ENCODE data around the gene VPS37C. TPM values are rescaled to one million over a fixed set of nuclear protein-coding genes. Genes with fewer than 3 reads are reported as not detected.

VPS37C gene
- total and polyA plus RNA-seq, 2 experiments from 2014 or later, result 13.1 to 13.4 TPM

DNA sequence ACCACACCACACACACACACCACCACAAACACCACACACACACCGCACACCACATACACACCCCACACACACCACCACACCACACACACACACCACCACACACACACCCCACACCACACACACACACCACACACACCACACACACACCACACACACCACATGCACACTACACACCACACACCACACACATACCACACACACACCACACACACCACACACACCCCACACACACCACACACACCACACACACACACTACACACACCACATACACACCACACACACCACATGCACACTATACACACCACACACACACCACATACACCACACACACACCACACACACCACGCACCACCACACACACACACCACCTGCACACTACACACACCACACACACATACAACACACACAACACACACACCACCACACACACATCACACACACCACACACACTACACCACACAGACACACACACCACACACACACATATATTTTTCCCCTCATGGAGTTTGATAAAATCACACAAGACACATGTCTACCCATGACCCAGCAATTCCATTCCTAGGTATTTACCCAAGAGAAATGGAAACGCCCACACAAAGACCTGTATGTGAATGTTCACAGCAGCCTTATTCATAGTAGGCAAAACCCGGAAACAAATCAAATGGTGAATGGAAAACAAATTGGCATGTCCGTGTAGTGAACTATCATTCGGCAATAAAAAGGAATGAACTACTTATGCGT, 44.6 kb downstream of the VPS37C start:
- Histone ChIP-seq H3F3A (ENCODE audit: insufficient read depth) (no peaks in the 10 kb centered on the region), H4K20me1 (ENCODE audit: insufficient read depth) (no peaks in the 10 kb centered on the region), H3K4me3 (no peak overlapping the region), H3K9me2 (ENCODE audit: insufficient read depth) (no peaks in the 10 kb centered on the region), H3K9ac (no peak overlapping the region), H3K9me3 (ENCODE audit: low read depth) (no peaks in the 10 kb centered on the region), H3K4me1 (ENCODE audit: insufficient read depth) (no peaks in the 10 kb centered on the region), H3K4me2 (ENCODE audit: unreplicated experiment) (no peak overlapping the region), H3K27ac (no peak overlapping the region), H3K27me3 (replicated peaks; ENCODE audit: insufficient read depth) (no peaks in the 10 kb centered on the region; the same call in 1 of the 2 replicates), H3K36me3 (ENCODE audit: low read depth) (no peaks in the 10 kb centered on the region), H3K79me2 (ENCODE audit: insufficient read depth) (no peaks in the 10 kb centered on the region), H2AFZ (no peak overlapping the region)
- in situ Hi-C loops (cut with MboI), result no loop called here
- DNase-seq, result no peak
- no peak for TF ChIP-seq EZH2phosphoT487 (IDR thresholded peaks at IDR 0.05; ENCODE audit: insufficient read depth, low read depth)
- TF ChIP-seq EZH2 (IDR thresholded peaks at IDR 0.05; ENCODE audit: insufficient read depth, poor library complexity, severe bottlenecking), result no peak
- 77 to 81% methylated on average over 6 to 7 of the region's 7 CpGs for WGBS, 2 experiments (ENCODE audit: low coverage in 1 of 2, low lambda C conversion rate in 2 of 2, missing lambda C conversion rate in 2 of 2)

- H3K4me2 ChIP-seq (ENCODE audit: unreplicated experiment), result no peak overlapping the region
- H3K36me3 ChIP-seq (ENCODE audit: low read depth), result no peaks in the 10 kb centered on the region
- H4K20me1 ChIP-seq (ENCODE audit: insufficient read depth), result no peaks in the 10 kb centered on the region
- no peaks in the 10 kb centered on the region for H3K9me2 ChIP-seq (ENCODE audit: insufficient read depth)
- H3K9ac ChIP-seq, result no peak overlapping the region
- no peaks in the 10 kb centered on the region; the same call in 1 of the 2 replicates for H3K27me3 ChIP-seq (replicated peaks; ENCODE audit: insufficient read depth)
- no peaks in the 10 kb centered on the region for H3K9me3 ChIP-seq (ENCODE audit: low read depth)
- TF ChIP-seq EZH2phosphoT487 (IDR thresholded peaks at IDR 0.05; ENCODE audit: insufficient read depth, low read depth) (no peak), EZH2 (IDR thresholded peaks at IDR 0.05; ENCODE audit: insufficient read depth, poor library complexity, severe bottlenecking) (no peak)
- H3K4me3 ChIP-seq, result no peak overlapping the region
- no peaks in the 10 kb centered on the region for H3F3A ChIP-seq (ENCODE audit: insufficient read depth)
- no peak for DNase-seq
- H3K79me2 ChIP-seq (ENCODE audit: insufficient read depth), result no peaks in the 10 kb centered on the region
- 72 to 73% methylated on average over 21 of the region's 21 CpGs for WGBS, 2 experiments (ENCODE audit: low coverage in 1 of 2, low lambda C conversion rate in 2 of 2, missing lambda C conversion rate in 2 of 2)
- no peak overlapping the region for H2AFZ ChIP-seq
- in situ Hi-C loops (cut with MboI), result no loop called here
- H3K4me1 ChIP-seq (ENCODE audit: insufficient read depth), result no peaks in the 10 kb centered on the region
- H3K27ac ChIP-seq, result no peak overlapping the region
These were observed 45.6 kb downstream of the VPS37C start for GRCh38 chr11:61115498-61116224.

DNA sequence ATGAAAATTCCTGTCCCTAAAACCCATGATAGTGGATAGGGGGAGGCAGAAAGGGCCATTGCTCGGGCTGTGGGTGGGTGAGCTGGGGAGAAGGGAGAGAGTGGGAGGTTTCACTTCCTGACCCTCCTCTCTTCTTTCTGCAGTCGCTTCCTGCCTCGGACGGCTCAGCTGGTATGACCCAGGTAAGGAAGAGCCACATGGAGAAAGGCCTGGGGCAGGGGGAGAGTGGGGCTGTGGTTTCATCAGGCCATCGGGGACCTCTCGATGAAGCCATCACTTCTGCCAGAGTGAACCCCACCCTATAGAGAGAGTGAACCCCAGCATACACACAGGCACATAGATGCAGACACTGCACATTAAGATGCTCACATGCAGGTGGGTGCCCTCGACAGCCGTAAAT, 46.3 kb downstream of the VPS37C start:
- WGBS, 2 experiments (ENCODE audit: low coverage in 1 of 2, low lambda C conversion rate in 2 of 2, missing lambda C conversion rate in 2 of 2), result 70% methylated on average over 8 of the region's 8 CpGs
- Histone ChIP-seq H2AFZ (no peak overlapping the region), H3K9me2 (ENCODE audit: insufficient read depth) (no peaks in the 10 kb centered on the region), H3K4me3 (no peak overlapping the region), H3K4me2 (ENCODE audit: unreplicated experiment) (no peak overlapping the region), H3K9ac (no peak overlapping the region), H4K20me1 (ENCODE audit: insufficient read depth) (no peaks in the 10 kb centered on the region), H3K9me3 (ENCODE audit: low read depth) (no peaks in the 10 kb centered on the region), H3K79me2 (ENCODE audit: insufficient read depth) (no peaks in the 10 kb centered on the region), H3K27me3 (replicated peaks; ENCODE audit: insufficient read depth) (no peaks in the 10 kb centered on the region; the same call in 1 of the 2 replicates), H3K27ac (no peak overlapping the region), H3K4me1 (ENCODE audit: insufficient read depth) (no peaks in the 10 kb centered on the region), H3K36me3 (ENCODE audit: low read depth) (no peaks in the 10 kb centered on the region), H3F3A (ENCODE audit: insufficient read depth) (no peaks in the 10 kb centered on the region)
- no peak for DNase-seq
- TF ChIP-seq EZH2phosphoT487 (IDR thresholded peaks at IDR 0.05; ENCODE audit: insufficient read depth, low read depth) (no peak), EZH2 (IDR thresholded peaks at IDR 0.05; ENCODE audit: insufficient read depth, poor library complexity, severe bottlenecking) (no peak)
- in situ Hi-C loops (cut with MboI), result no loop called here

- no peak for DNase-seq
These were observed 48.0 kb downstream of the VPS37C start for GRCh38 chr11:61113201-61113600.

More at GRCh38 chr11:61113201-61113600, 48.0 kb downstream of the VPS37C start:
- H3K27me3 ChIP-seq (replicated peaks; ENCODE audit: insufficient read depth), result no peaks in the 10 kb centered on the region; the same call in 1 of the 2 replicates
- no peaks in the 10 kb centered on the region for H3K79me2 ChIP-seq (ENCODE audit: insufficient read depth)
- no peak overlapping the region for H3K27ac ChIP-seq
- H2AFZ ChIP-seq, result no peak overlapping the region
- TF ChIP-seq EZH2 (IDR thresholded peaks at IDR 0.05; ENCODE audit: insufficient read depth, poor library complexity, severe bottlenecking), result no peak
- no peak for TF ChIP-seq EZH2phosphoT487 (IDR thresholded peaks at IDR 0.05; ENCODE audit: insufficient read depth, low read depth)
- no peaks in the 10 kb centered on the region for H3K9me3 ChIP-seq (ENCODE audit: low read depth)
- no peak overlapping the region for H3K9ac ChIP-seq
- no peaks in the 10 kb centered on the region for H4K20me1 ChIP-seq (ENCODE audit: insufficient read depth)
- no peak overlapping the region for H3K4me3 ChIP-seq
- H3K4me1 ChIP-seq (ENCODE audit: insufficient read depth), result no peaks in the 10 kb centered on the region
- no peaks in the 10 kb centered on the region for H3K36me3 ChIP-seq (ENCODE audit: low read depth)
- H3F3A ChIP-seq (ENCODE audit: insufficient read depth), result no peaks in the 10 kb centered on the region
- in situ Hi-C loops (cut with MboI), result no loop called here
- H3K9me2 ChIP-seq (ENCODE audit: insufficient read depth), result no peaks in the 10 kb centered on the region
- WGBS, 2 experiments (ENCODE audit: low coverage in 1 of 2, low lambda C conversion rate in 2 of 2, missing lambda C conversion rate in 2 of 2), result 63 to 65% methylated on average over 9 of the region's 9 CpGs
- no peak overlapping the region for H3K4me2 ChIP-seq (ENCODE audit: unreplicated experiment)
